Kidney tubule cell (primary cell): Measurements from ENCODE around the gene TRIM43.
A peak's percentile ranks its signal among the peaks of the same experiment; 100 is the strongest.
"Not testable (repeated sequence)": the region's sequence is repeated elsewhere in the genome, so short reads cannot be mapped to it uniquely, and the experiment has no call there.

Experiments used
- DNase-seq: peaks from one replicate; pipeline ENCODE4 v3.0.0-alpha.2; 2018; ENCODE audit warnings: low spot score

TRIM43 gene

DNA sequence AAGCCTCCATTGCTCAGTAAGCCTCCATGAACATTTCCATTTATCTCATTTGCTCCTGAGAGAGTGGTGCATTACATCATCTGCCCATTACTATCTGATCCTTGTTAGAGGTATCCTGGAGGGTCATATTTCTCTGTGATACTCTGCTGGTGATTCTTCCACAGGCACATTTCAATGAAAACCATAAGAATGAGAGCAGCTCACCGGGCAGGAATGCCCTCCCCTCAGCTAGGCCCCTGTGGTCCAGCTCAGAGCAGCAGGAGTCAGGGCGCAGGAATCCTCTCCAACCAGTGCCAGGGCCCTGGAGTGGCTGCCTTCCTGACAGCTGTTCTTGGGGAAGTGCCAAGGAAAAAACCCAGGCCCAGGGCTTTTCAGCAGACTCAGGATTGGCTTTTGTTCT, 50.0 kb downstream of the TRIM43 start:
- peak; percentile 87 for DNase-seq

GRCh38 chr2:95642360-95642759, 50.6 kb downstream of the TRIM43 start:
- DNase-seq: peak; percentile 38

- DNase-seq: not testable (repeated sequence)
These were observed 51.1 kb downstream of the TRIM43 start for GRCh38 chr2:95642951-95643350.

DNA sequence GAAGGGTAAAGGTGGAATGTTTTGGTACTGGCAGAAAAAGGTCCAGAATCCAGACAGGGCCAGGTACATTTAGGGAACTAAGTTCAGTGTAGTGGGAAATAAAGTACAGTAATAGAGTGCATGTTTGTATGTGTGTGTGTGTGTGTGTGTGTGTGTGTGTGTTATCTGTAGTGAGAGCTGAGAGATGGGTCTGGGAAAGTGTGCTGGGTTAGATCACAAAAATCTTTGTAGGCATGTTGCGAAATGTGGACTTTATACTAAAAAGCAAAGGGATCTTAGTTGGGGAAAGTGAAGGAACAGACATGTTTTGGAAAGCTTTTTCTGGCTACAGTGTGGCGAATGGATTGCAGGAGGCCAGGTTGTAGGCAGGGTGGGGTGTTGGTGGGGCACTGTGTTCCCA, 53.5 kb downstream of the TRIM43 start:
- not testable (repeated sequence) for DNase-seq

DNA sequence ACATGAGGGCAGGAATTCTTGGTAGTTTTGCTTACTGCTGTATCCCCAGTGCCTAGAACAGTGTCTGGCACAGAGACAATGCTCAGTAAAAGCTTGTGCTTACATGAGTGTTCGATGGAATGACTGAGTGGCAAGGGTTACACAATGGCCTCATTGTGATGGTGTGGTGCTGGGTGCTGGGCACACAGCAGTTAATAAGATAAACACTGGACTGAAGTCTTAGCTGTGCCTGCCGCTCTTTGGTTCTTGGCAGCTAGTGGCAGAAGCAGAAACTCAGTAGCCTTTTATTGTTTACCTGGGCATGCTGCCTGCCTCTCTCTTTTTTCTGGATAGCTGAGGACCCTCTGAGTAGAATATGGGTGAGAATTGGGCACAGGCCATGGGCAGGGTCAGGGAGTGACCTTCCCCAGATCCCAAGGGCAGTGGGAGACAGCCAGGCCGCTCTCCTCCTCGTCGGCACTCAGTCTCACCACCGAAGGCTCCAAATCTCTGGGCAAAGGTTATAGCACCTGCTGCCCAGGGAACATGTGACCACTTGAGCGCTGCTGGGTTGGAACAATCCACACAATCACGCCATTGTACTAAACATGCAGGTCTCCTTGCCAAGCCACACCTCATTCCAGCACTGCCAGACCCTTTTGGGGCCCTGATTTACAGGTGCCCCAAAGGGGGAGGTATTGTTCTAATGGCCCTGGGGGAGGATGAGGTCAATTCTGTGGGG, 54.6 kb downstream of the TRIM43 start:
- not testable (repeated sequence) for DNase-seq

- not testable (repeated sequence) for DNase-seq
These were observed 57.2 kb downstream of the TRIM43 start for GRCh38 chr2:95648894-95649544.
